DMS153 (cell line): ENCODE data around the gene NECTIN1.

Experiments
- DNase-seq: peaks from one replicate; lab custom pipeline; 2025; lab: John Stamatoyannopoulos, UW

NECTIN1 gene

DNA sequence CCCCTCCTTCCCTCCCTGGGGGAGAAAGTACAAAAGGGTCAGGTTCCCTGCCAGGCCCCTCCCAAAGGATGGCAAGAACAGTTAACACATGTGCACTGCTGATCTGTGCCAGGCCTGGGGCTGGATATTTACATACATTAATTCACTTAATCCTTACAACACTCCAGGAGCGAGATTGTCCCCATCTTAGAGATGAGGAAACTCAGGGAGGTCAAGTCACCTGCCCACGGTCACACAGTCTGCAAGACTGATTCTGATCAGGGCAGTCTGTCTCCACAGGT lies 36.5 kb downstream of the NECTIN1 start:
- no peak for DNase-seq

DNA sequence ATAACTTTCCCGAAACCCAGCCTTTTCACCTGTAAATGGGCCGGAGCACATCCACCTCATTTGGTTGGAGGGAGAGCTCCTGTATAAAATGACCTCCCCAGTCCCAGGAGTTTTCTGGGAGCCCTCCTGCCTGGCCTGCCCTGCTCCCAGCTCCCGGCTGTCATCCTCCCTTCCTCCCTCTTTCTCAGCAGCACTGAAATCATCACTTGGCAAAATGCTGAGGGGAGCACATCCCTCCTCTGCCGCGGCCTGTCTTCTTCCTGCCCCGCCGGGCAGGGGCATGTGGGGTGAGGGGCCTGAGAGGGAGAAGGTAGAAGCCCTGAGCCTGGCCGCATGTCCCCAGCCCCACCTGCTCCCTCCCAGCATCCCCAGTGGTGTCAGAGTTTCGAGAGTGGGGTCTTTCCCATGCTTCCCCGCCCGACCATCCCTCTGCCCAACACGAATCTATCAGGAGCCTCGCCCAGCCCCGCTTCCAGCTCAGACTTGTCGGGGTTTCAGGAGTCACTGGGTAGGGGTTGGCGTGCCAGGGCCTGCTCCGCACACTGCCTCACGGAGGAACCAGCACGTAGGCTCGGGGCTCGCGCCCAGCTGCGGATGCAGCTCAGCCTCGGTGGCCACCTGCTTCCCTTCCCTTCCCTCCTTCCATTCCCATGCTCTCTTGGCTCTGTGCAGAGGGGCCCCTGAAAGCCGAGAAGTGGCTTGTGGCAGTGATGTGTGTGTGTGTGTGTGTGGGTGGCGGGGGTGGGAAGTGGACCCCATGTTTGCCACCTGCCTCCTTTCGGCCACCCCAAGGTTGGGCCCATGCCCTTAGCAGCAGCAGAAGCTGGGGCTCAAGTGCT lies 37.1 kb downstream of the NECTIN1 start:
- DNase-seq: no peak

DNA sequence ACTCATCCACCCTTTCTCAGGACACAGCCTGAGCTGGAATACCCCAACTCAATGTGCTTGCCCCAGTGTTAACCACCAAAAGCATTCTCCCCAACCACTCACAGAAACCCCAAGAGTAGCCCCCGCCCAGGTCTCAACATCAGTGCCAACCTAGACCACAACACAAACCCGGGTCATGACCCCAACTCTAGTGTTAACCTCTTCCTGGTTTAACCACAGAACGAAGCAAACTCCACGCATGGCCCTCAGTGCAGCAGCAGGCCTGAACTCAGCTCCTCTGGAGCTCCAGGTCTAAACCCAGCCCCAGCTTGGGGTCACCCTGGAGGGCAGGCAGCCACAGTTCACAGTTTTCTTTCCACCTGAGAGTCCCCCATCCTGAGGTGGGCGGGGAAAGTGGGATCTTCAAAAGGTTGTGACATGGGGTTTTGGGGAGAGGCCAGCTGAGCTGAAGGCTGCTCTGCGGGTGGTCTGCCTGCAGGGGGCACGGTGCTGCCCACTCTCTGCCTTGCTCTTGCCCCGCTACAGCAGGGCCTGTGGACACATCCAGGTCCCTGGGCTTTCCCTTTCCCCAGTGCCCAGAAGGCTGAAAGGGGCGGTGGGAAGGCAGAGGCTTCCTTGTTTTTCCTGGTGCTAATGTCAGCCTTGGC lies 37.9 kb downstream of the NECTIN1 start:
- no peak for DNase-seq

DNA sequence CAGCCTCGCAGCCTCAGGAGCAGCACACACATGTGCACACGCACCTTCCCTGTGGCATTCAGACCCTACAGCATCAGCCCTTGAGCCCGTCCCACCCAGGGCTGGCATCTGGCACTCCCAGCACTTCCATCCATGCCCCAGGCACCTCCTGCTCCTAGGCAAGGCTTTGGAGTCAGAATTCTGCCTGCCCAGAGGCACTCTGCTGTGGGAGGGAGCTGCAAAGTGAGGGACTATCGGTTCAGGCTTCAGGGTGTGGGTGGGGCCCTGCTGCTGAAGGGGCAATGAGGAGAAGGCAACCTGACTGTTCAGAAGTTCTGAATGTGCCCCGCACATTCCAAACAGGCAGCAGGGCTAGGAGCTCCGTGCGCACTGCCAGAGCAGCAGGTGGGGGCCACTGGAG lies 39.7 kb downstream of the NECTIN1 start:
- no peak for DNase-seq

DNA sequence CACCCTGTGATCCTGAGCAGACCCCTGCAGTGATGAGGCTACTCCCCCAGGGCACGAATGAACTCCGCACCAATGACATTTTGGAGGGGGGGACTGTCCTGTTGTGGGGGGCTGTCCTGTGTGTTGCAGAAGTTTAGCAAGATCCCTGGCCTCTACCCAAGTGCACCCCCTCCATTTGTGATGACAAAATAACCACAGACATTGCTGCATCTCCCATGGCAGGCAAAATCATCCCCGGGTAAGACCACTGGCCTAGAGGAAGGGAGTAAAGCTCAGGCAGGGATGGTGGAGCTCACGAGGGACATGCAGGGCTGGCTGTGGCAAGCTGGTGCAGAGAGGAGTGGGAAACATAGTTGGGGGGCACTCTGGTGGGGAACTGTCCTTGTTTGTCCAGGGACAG lies 40.6 kb downstream of the NECTIN1 start:
- no peak for DNase-seq

DNA sequence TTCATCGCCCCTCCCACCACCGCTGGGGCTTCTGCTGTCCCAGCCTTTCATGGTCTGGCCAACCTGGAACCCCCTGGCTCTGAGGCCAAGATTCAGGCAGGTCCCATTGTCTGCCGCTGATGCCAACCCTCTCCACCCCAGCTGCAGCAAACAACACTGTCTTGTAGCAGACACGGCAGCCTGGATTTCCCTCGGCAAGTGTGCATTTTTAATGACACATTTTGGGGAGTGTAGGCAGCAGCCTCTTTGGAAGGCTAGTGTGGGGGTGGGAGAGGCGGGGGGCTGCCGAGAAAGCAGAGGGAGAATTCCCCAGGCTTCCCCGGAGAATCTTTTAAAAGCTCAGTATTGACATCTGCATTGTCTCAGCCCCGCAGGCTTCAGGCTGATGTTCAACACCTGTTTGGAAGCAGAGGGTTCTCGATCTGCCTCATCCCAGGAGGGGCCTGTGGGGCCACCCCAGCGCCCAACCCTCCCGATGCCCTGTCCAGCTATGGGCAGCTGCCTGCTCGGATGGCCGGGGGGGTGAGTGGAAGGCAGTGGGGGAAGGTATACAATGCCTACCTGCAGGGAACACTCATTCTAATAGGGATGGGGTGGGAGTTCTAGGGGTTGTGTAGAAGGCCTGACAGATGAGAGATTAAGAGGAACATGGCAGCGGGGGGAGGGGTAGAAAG lies 41.5 kb downstream of the NECTIN1 start:
- DNase-seq: no peak

DNA sequence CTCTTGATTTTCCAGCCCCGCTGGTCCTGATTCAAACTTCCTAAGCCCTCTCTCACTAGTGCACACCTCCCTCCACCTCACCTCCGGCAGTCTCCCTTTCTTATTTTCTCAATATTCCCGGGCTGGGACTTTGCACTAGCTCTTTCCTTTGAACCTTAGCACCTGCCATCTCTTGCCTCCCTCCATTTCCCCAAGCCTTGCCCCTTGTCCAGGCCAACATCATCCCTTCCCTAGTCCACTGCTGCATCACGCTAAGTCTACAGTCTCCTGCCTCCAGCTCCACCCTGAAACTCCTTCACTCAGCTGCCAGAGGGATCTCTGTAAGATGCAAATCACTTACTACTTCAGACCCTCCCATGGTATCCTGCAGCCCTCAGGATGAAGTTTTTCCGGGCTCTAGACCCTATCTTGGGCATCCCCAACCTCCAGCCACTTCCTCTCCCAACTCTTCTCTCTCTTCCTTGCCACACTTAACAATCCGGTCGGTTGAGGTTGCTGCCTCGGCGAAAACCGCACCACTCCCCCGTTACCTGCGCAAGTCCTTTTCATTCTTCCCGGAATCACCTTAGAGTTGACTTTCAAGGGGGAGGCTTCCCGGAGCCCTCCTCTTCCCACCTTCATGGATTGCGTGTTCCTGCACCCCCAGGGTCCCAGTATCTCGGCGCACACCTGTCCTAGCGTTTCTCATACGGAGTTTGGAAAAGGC lies 42.7 kb downstream of the NECTIN1 start:
- DNase-seq: no peak

DNA sequence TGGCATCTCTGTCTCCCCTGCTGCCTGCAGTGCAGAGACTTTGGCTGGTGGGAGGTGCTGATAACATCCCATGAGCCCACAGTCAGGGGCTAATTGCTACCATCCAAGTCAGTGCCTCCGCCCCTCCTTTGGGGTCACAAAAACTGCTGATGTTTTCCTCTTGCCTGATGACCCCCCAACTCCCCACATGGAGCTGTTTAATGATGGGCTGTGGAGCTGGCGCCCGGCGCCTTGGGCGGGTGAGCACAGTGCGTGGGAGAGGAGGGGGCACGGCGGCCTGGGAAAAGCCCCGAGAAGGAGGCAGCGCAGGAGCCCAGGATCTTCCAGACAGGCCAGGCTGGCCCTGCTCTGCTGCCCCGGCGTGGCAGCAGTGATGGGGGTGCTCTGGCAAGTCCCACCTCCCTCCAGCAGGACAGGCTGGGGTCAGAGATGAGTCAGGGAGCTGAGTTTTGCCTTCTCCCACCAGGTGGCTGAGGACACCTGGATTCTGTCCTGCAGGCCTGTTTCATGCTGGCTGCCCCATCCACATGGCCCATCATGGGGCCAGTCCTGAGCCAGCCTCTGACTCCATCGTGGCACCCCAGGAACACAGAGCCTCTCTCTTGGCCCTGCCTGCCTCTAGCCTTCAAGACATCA lies 43.8 kb downstream of the NECTIN1 start:
- no peak for DNase-seq

DNA sequence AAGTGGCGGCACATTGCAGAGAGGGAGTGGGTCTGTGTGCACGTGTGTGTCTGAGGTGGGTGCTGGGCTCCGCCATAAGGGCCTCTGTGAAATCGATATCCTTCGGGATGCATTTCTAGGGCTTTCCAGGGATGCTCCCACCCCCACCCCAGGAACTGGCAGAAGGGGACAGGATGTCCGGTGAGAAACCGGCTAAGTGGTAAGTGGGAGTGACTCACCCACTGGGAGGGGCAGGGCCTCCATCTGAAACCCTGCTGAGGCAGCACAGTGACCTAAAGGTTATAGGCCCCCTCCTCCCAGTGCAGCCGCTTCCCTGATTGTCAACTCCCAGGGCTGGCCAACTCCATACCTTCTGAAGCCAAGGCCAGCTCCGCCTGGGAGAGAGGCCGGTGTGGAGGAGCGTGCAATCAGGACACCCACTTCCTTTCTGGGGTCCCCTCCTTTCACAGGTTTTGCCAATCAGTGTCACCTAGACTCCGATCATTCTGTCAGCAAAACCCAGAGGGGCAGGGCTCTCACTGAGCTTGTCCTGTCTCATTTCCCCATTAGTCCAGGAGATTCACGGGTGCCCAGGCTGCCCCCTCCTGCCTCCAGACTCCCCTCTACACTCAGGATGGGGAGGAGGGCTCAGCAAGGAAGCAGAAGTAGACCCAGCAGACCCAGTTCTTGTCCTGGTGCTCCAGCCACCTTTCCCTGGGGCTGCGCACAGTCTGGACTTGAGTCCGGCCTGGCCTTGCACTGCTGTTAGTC lies 44.5 kb downstream of the NECTIN1 start:
- no peak for DNase-seq

DNA sequence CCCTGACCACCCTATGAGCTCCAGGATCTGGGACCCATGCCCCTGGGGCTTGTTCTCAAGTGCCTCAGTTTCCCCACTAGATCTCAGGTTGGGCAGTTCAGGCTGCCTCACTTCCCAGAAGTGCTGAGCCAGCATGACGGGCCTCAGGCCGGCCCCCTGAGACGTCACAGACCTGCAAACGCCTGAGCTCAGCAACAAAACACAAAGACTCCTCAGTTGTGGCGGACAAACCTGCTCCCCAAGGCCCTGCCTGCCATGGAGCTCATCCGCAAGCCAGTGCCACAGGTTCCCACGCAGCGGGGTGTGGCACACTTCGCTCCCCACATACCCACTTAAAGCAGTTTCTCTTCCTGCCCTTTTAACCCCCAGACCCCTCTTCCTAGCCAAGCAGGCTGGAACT lies 45.2 kb downstream of the NECTIN1 start:
- DNase-seq: no peak

DNA sequence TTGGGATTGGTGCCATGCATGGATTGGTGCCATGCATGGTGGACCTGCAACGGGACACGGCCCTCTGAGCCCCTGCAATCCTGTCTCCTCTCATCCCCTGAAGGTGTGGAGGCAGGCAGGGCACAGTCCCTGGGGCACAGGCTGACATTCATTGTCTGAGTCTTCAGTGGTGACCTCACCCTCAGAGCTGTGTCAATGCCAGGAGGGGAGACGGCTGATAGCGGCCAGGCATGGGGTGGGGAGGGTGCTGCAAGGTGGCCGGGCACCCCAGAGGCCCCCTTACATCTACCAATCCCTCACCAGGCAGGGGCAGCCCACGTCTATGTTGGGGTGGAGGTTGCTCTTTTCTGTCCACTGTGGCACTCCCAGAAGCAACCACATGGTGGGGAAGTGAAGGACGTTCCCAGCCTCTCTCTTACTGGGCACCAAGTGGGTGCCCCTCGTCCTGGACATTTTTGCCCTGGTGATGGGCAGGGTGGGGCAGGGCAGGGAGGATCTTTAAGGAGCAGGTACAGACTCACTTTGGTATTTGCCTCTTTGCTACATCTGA lies 47.6 kb downstream of the NECTIN1 start:
- DNase-seq: no peak

DNA sequence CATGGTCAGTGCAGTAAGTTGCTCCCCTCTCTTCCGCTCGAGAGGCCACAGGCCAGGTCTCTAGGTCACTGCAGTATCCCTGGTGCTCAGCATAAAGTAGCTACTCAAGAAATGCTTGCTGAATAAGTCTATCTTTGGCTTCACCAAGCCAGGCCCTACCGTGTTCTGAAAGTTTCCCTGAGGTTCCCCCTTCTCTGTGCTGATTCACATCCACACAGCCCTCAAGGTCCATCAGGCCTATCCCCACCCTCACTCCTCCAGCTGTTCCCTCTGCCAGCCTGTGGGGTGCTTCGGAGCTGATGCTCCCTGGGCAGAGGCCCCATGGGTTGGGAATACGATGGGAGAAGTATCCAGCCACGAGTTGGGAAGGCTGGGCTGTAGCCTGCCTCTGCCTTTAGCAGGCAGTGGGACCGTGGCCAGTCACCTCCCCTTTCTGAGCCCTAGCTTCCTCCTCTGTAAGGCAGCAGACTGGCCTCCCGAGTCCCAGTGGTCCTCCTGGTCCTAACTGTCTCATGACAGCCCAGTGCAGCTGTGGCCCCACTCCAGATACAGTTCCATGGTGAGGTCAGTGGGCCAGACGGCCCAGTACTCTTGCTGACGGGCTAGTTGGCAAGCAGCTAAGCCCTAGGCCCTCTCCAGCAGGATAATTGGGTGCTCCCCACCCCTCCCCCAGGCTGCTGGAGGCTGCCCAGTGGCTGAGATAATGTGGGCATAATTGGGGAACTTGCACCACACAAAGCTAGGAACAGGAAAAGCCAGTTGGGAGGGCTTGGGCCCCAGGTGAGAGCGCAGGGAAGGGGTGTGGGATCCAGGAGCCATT lies 48.2 kb downstream of the NECTIN1 start:
- DNase-seq: no peak

DNA sequence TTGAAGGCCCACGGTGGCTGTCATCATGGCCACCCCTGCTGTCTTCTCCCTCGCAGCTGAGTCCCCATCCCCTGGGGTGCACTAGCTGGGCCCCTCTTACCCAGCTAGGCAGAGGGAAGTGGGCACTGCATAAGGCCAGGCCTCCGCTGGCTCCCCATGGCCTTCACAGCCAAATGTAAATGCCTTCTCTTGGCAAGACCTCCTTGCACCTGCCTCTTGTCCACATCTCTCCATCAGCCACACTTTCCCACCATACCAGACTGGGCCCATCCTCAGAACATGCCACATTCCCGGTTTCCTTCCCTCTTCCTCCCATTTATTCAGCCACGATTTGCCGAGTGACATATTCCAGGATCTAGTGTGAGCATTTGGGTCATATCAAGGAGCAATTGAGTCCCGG lies 49.7 kb downstream of the NECTIN1 start:
- DNase-seq: no peak

DNA sequence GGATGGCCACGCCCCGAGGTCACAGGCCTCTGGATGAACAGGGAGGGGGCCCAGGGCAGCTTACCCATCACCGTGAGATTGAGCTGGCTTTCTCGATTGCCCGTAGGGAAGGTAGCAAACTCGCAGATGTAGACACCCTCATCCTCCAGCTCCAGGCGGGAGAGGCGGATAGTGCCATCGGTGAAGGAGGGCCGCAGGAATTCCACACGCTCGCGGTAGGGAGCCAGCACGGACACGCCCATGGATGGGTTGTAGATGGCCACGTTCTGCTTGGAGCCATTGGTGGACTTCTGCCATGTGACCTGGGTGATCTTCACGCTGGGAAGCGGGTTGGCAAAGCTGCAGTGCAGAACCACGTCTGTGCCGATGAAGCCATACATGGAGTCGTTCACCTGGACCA lies 50.6 kb downstream of the NECTIN1 start:
- DNase-seq: no peak

DNA sequence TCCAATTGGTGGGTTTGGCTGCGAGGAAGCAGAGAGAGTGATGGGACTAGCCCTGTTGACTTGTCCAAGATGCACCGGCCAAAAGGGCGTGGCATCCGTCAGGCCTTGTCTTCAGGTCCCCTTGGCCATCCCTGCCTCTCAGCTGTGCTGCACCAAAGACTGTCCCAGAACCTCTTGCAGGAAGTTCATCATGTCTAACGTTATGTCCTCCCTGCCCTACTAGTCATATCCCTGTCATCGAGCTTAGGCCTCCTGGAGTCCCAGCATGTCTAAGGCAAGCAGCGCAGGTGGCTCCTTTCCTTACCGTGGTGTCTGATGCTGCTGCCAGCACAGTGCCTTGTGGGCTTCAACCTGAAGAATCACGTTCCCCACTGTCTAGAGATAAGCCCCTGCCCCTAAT lies 51.2 kb downstream of the NECTIN1 start:
- no peak for DNase-seq

DNA sequence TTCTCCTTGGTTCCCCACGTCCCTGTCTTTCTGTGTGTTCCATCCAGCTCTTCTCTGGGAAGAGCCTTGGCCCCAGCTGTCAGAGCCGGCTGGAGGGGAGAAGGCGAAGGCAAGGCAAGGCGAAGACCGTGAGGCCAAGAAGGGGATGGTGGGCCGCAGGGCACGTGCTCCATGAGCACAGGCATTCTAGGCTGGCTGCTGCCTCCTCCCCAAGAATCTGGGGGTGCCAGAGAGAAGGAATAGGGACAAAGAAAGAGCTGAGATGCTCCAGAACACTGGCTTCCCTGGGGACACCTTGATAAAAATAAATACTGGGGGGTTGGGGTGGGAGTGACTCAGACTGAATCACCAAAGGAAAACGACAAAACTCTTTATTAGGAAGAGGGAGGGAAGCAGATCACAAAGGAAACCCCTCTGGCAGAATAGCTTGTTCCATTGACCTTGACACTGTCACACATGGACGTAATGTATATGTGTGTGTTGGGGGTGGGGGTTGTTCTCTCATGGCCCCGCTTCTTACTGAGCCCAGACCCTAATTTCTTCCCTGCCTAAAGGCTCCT lies 52.5 kb downstream of the NECTIN1 start:
- no peak for DNase-seq

DNA sequence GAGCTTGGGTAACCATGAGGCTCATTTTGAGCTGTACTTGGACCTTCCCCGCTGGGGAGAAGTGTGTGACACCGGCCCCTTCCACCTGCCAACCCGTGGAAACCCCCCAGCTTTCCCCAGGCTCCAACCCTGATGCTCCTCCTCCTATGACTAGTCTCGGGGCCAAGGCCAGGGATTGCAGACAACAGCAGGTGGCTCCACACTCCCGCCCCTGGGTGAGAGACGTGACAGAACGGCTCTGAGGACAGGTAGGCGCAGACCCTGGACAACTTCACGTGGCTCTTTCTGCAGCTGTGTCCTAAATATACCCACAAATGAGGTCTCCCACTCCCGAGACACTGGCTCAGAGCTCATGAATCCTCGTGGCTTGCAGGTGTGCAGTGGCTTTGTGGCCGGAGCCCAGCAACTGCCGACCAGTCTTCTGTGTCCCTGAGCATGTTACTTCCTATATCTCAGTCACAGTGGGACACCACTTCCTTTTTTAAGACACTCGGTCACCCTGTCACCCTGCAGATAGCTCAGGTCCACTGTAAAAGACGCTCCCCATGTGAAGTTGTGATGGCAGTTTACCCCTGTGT lies 55.2 kb downstream of the NECTIN1 start:
- no peak for DNase-seq

DNA sequence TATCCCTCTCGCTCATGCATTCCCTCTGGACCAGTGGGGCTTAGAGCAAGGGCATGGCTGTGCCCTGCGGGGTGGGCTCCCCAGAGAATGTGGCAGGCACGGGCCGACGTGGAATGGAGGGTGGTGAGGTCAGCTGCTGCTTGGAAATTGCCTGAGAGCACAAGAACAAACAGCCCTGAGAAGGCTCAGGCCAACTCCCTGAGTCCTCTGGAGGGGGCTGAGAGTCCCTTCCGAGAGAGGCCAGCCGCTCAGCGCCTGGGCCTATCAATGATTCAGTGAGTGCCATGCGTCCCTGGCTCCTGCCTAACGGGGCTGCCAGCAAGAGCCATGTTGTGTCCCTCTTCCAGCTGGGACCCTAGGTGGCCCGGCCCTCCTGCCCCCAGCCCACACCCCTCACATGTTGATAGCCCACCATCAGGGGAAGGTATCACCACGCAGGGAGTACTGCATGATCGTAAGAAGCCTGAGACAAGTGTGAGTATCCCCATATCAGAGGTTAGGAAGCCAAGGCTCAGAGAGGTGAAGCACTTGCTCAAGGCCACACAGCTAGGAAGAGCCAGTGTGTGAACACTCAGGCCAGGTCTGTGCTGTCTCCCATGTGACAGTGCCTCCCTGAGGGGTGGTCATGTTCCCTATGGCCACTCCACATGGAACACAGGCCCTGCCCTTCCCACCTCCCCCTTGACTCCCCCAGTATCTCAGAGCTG lies 55.8 kb downstream of the NECTIN1 start:
- DNase-seq: no peak

DNA sequence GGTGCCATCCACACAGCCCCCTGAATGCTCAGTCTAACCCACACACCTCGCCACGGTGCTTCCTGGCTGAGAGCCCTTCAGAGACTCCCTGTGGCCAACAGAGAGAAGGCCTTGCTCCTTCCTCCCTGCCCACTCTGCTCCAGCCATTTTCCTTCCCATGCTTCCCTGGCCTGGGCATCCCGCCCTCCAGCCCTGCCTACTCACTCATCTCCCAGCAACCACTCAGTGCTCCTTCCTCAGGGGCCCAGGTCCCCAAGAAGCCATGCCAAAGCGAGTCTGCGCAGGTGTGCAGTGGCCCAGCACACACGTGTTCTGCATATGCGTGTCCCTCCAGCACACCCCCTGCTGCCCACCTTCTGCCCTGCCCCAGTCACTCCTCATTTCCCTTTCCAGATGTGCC lies 56.4 kb downstream of the NECTIN1 start:
- DNase-seq: no peak
